Muscle of arm (tissue), 14 donors: ENCODE measurements around the gene PLPP2. TPM values are rescaled to one million over a fixed set of nuclear protein-coding genes. Genes with fewer than 3 reads are reported as not detected.

Source experiments
- DNase-seq: peaks from one replicate; pipeline ENCODE4 v3.0.0-alpha.2; 2013
- long read RNA-seq, 11 donors: transcript quantifications; one replicate each; lab custom pipeline, GENCODE V29; 2026
- polyA plus RNA-seq, 12 donors: library from polyadenylated mRNA; unstranded; fragments of 120-200 nt; gene quantifications; one replicate each; pipeline ENCODE4 v1.2.1, GENCODE V29; 2013; ENCODE audit not compliant: insufficient read length in 12 of 12

The PLPP2 gene
- polyA plus RNA-seq = 1 to 10 TPM in 1 of 12 donors, under 1 TPM in 9, not detected in 2; 0.23 to 1.6 (median 0.37) TPM
- long read RNA-seq, donor 1 = 0 reads
- long read RNA-seq, donor 2 = 0 reads
- long read RNA-seq, donor 3 = 0 reads
- long read RNA-seq, donor 4 = 0 reads
- long read RNA-seq, donor 5 = 0 reads
- long read RNA-seq, donor 6, partial matches to known transcripts = 0 of 2 reads
- long read RNA-seq, donor 6, other reads (novel, unspliced or antisense) = 0 of 2 reads
- long read RNA-seq, donor 7 = 0 reads
- long read RNA-seq, donor 8, partial matches to known transcripts = 0 of 1 reads
- long read RNA-seq, donor 8, other reads (novel, unspliced or antisense) = 0 of 1 reads
- long read RNA-seq, donor 9 = 0 reads
- long read RNA-seq, donor 10 = 0 reads
- long read RNA-seq, donor 11 = 0 reads

GRCh38 chr19:291006-291521, at the start of gene PLPP2:
Gene PLPP2, minus strand, starts transcription at chr19:291403. Its CDS starts 67 bp downstream, at chr19:291336.
- no peak for DNase-seq

GRCh38 chr19:340620-341385, 49.6 kb upstream of the PLPP2 start:
- no peak for DNase-seq

- no peak for DNase-seq
Measured at GRCh38 chr19:339262-339887, 48.2 kb upstream of the PLPP2 start.

GRCh38 chr19:338421-338820, 47.2 kb upstream of the PLPP2 start:
- DNase-seq = no peak

GRCh38 chr19:336067-336614, 44.9 kb upstream of the PLPP2 start:
- DNase-seq = no peak

GRCh38 chr19:335486-336066, 44.4 kb upstream of the PLPP2 start:
- no peak for DNase-seq

- no peak for DNase-seq
Measured at GRCh38 chr19:335072-335471, 43.9 kb upstream of the PLPP2 start.

GRCh38 chr19:334296-335071, 43.3 kb upstream of the PLPP2 start:
- no peak for DNase-seq

- DNase-seq = no peak
Measured at GRCh38 chr19:330503-330902, 39.3 kb upstream of the PLPP2 start.

- DNase-seq = no peak
Measured at GRCh38 chr19:329876-330275, 38.7 kb upstream of the PLPP2 start.

- DNase-seq = no peak
Measured at GRCh38 chr19:328025-328505, 36.9 kb upstream of the PLPP2 start.

- no peak for DNase-seq
Measured at GRCh38 chr19:327291-328024, 36.3 kb upstream of the PLPP2 start.

- no peak for DNase-seq
Measured at GRCh38 chr19:326871-327270, 35.7 kb upstream of the PLPP2 start.

GRCh38 chr19:325937-326565, 34.8 kb upstream of the PLPP2 start:
- no peak for DNase-seq

GRCh38 chr19:325173-325936, 34.2 kb upstream of the PLPP2 start:
- no peak for DNase-seq

- DNase-seq = no peak
Measured at GRCh38 chr19:324716-325115, 33.5 kb upstream of the PLPP2 start.

GRCh38 chr19:322616-323015, 31.4 kb upstream of the PLPP2 start:
- DNase-seq = no peak

GRCh38 chr19:318509-318774, 27.2 kb upstream of the PLPP2 start:
- no peak for DNase-seq
